AG04450 (cell line): ENCODE results near the gene NLGN1. TPM values are rescaled to one million over a fixed set of nuclear protein-coding genes. Genes with fewer than 3 reads are reported as not detected.

Experiments
- CTCF ChIA-PET: fragments of 300-600, 350-600 bp; formaldehyde crosslinking; extraction: SDS; loops from one replicate; lab custom pipeline; 2022; ENCODE audit warnings: antibody characterized with exemption, inconsistent platforms; lab: Charles Lee
- POLR2A ChIA-PET: fragments of 350-600 bp; formaldehyde crosslinking; extraction: SDS; loops from one replicate; lab custom pipeline; 2021; ENCODE audit warnings: antibody characterized with exemption, inconsistent platforms; lab: Yijun Ruan, JAX
- DNase-seq: peaks from one replicate; pipeline ENCODE4 v3.0.0-alpha.2; 2011; ENCODE audit warnings: low read depth, low spot score
- H3K27ac ChIP-seq: one replicate; pipeline ENCODE4 v1.5.1; 2012; ENCODE audit warnings: low read depth, low read length, control low read depth
- H3K27me3 ChIP-seq: one replicate; pipeline ENCODE4 v1.6.0; 2012; ENCODE audit warnings: low read length; ENCODE audit not compliant: control insufficient read depth, insufficient read depth
- H3K4me3 ChIP-seq: 2 replicates; pipeline ENCODE4 v1.5.1; 2011; ENCODE audit warnings: mild to moderate bottlenecking, low read depth, low read length, control low read depth
- H3K9me3 ChIP-seq: 2 replicates; pipeline ENCODE4 v1.5.1; 2012; ENCODE audit warnings: low read length; ENCODE audit not compliant: control insufficient read depth, insufficient read depth
- polyA plus RNA-seq: library from polyadenylated mRNA; depleted of rRNA; stranded (reverse); fragments of >200 nt; gene quantifications from 2 replicates; pipeline ENCODE4 v1.2.3, GENCODE V29; 2011
- TF ChIP-seq, protein P1 (sequence below): IDR thresholded peaks from 2 replicates; pipeline ENCODE4 v1.5.1; 2011; ENCODE audit warnings: low read depth, low read length, control low read depth, inconsistent platforms

The NLGN1 gene
- polyA plus RNA-seq, 1 experiment = 1.7 TPM

DNA sequence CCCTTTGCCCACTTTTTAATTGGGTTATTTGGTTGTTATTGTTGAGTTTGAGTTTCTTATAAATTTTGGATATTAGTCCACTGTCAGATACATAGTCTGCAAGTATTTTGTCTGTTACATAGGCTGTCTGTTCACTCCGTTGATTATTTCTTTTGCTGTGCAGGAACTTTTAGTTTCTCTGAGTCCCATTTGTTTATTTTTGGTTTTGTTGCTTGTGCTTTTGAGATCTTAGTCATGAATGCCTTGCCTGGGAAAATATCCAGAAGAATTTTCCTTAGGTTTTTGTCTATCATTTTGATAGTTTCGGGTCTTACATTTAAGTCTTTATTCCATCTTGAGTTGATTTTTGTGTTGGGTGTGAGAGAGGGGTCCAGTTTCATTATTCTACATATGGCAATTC is 254.5 kb downstream of the NLGN1 start:
- TF ChIP-seq, protein P1, sequence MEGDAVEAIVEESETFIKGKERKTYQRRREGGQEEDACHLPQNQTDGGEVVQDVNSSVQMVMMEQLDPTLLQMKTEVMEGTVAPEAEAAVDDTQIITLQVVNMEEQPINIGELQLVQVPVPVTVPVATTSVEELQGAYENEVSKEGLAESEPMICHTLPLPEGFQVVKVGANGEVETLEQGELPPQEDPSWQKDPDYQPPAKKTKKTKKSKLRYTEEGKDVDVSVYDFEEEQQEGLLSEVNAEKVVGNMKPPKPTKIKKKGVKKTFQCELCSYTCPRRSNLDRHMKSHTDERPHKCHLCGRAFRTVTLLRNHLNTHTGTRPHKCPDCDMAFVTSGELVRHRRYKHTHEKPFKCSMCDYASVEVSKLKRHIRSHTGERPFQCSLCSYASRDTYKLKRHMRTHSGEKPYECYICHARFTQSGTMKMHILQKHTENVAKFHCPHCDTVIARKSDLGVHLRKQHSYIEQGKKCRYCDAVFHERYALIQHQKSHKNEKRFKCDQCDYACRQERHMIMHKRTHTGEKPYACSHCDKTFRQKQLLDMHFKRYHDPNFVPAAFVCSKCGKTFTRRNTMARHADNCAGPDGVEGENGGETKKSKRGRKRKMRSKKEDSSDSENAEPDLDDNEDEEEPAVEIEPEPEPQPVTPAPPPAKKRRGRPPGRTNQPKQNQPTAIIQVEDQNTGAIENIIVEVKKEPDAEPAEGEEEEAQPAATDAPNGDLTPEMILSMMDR = no peak
- Histone ChIP-seq H3K27me3 (no peaks in the 10 kb centered on the region), H3K4me3 (no peak overlapping the region), H3K9me3 (no peaks in the 10 kb centered on the region), H3K27ac (no peak overlapping the region)
- ChIA-PET CTCF (no interaction called here), POLR2A (no interaction called here)
- no peak for DNase-seq

DNA sequence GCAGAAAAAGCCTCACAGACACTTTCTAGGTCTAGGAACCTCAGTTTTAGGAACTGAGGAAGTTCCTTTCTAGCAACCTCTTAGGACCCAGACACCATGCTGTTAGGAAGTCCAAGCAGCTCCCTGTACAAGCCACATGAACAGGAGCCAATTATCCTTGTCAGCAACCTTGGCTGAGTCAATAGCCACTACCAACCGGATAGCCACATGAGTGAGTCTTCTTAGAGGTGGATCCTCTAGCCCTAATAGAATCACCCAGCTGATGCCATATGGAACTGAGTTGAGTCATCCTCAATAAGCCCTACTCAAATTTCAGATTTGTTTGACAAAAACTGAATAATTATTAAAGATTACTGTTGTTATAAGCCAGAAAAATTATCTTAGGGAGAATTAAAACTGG is 256.2 kb downstream of the NLGN1 start:
- no peaks in the 10 kb centered on the region for H3K27me3 ChIP-seq
- H3K9me3 ChIP-seq = no peaks in the 10 kb centered on the region
- TF ChIP-seq, protein P1 = no peak
- H3K27ac ChIP-seq = no peak overlapping the region
- POLR2A ChIA-PET = no interaction called here
- no peak overlapping the region for H3K4me3 ChIP-seq
- CTCF ChIA-PET = no interaction called here
- no peak for DNase-seq

DNA sequence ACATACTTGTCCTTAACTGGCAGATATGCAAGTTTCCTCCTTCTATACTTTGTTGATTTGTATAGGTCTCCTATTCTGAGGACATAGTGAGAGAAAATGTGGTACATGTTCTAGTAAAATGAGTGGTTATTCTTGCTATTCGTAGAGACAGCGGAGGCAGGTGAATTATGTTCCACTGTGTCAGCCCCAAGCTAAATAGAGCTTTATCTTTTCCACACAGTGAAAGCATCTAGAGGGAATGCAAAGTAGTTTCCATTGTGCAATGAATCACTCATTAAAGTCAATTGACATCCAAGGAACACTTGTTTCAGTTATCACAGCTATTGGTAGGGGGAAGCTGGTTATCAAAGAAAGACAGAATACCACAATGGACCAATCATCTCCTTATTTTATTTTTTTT is 262.4 kb downstream of the NLGN1 start:
- POLR2A ChIA-PET = no interaction called here
- H3K4me3 ChIP-seq = no peak overlapping the region
- TF ChIP-seq, protein P1 = no peak
- no peaks in the 10 kb centered on the region for H3K9me3 ChIP-seq
- no peak overlapping the region for H3K27ac ChIP-seq
- CTCF ChIA-PET = no interaction called here
- H3K27me3 ChIP-seq = no peaks in the 10 kb centered on the region
- DNase-seq = no peak

DNA sequence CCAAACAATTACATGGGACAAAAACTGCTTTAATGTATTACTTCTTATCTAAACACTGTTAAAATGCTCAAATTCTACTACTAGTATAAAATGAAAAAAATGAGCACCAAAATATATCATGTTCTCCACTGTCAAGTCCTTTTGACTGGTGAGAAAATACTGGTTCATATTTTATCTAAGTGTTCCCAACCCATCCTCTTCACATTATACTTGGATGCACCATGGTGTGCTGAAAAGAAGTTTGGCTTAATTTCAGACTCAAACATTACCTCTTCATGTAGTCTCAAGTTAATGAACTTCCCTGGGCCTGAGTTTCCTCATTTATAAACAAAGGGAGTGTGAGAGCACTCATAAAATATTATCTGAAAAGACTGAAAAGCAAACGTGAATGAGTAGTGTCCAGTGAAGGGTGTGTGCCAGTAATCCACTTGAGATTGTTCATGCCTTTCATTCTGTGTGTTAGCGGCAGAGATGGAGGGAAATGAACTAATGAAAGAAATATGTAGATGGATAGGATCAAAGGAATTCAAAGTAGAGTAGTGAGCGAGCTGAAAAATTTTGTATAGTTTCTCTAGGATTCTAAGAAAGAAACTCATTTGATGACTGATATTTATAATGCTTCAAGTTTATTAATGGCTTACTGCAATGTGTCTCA is 263.2 kb downstream of the NLGN1 start:
- H3K9me3 ChIP-seq = no peaks in the 10 kb centered on the region
- ChIA-PET CTCF (no interaction called here), POLR2A (no interaction called here)
- TF ChIP-seq, protein P1 = no peak
- H3K27ac ChIP-seq = no peak overlapping the region
- H3K4me3 ChIP-seq = no peak overlapping the region
- DNase-seq = no peak
- H3K27me3 ChIP-seq = no peaks in the 10 kb centered on the region

DNA sequence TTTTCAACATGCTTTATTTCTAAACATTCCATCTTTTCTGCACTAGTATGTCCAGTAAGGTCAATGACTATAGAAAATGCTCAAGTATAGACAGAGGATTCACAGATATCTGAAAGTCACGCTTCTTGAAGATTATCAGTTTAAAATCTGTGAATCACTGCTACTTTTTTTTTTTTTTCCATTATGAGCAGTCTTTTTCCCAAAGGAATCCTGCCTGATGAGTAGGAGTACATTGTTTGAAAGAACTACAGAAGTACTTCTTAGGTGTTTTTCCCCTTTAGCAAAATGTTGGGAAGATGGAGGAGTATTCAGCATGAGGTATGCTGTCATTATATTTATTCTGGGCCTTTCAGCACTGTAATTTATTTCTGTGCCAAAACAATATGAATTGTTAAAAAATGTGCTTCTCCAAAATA is 266.2 kb downstream of the NLGN1 start:
- no peaks in the 10 kb centered on the region for H3K27me3 ChIP-seq
- CTCF ChIA-PET = no interaction called here
- POLR2A ChIA-PET = no interaction called here
- no peak for DNase-seq
- no peaks in the 10 kb centered on the region for H3K9me3 ChIP-seq
- no peak overlapping the region for H3K27ac ChIP-seq
- TF ChIP-seq, protein P1 = no peak
- no peak overlapping the region for H3K4me3 ChIP-seq
